ENCODE data around the gene ZFP36.

DNA sequence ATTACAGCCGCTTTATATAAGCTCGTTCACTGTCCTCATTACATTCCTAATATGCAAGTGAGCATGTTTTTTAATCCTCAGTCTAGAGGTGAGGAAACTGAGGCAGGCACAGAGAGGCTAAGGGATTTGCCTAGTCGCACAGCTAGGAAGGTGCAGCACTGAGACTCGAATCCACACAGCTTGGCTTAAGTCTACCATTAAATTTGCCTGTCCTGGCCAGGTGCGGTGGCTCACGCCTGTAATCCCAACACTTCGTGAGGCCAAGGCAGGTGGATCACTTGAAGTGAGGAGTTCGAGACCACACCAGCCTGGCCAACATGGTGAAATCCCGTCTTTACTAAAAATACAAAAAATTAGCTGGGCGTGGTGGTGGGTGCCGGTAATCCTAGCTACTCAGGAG, 21.1 kb downstream of the ZFP36 start:
- no peak for TF ChIP-seq POLR2A (IDR thresholded peaks at IDR 0.05; ENCODE audit: low read length)
- no peak for TF ChIP-seq GATA1 (IDR thresholded peaks at IDR 0.05; ENCODE audit: low read depth, low read length)

Data from erythroblast (primary cell).